ENCODE results near the gene BAHD1.
"Not testable (repeated sequence)": the region's sequence is repeated elsewhere in the genome, so short reads cannot be mapped to it uniquely, and the experiment has no call there.

DNA sequence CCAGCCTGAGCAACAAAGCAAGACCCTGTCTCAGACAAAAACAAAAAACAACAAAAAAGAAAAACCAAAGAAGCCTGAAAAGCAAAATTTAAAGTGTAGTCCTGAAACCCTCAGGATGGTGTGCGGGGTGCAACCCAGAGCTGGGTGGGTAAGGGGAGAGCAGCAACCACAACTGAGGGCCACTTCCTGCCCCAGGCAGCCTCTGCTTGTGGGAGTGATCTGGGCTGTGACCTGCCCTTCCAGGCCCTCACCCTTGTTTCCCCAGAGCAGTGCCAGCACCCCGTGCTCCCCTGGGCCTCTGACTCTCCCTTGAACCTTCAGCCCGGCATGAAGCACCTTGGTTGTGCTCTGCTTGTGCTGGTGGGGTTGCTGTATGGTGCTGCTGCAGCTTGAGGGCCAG lies 13.2 kb downstream of the BAHD1 start:
- TF ChIP-seq EZH2 (IDR thresholded peaks at IDR 0.05; ENCODE audit: low read length, missing control alignments) = not testable (repeated sequence)
- TF ChIP-seq, protein P1, sequence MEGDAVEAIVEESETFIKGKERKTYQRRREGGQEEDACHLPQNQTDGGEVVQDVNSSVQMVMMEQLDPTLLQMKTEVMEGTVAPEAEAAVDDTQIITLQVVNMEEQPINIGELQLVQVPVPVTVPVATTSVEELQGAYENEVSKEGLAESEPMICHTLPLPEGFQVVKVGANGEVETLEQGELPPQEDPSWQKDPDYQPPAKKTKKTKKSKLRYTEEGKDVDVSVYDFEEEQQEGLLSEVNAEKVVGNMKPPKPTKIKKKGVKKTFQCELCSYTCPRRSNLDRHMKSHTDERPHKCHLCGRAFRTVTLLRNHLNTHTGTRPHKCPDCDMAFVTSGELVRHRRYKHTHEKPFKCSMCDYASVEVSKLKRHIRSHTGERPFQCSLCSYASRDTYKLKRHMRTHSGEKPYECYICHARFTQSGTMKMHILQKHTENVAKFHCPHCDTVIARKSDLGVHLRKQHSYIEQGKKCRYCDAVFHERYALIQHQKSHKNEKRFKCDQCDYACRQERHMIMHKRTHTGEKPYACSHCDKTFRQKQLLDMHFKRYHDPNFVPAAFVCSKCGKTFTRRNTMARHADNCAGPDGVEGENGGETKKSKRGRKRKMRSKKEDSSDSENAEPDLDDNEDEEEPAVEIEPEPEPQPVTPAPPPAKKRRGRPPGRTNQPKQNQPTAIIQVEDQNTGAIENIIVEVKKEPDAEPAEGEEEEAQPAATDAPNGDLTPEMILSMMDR (conservative IDR thresholded peaks at IDR 0.05 in 1 of 2, IDR thresholded peaks at IDR 0.05 in 1 of 2; ENCODE audit: low read depth in 1 of 2, low read length in 2 of 2) = not testable (repeated sequence)

Measured in fibroblast of lung (primary cell).